Activated CD8-positive, alpha-beta memory T cell treated with anti-CD3 and anti-CD28 coated beads, Interleukin-2, amount 50 U/mL, for 1 hour (primary cell): ENCODE results near the gene KAT14.
"Not testable (repeated sequence)": the region's sequence is repeated elsewhere in the genome, so short reads cannot be mapped to it uniquely, and the experiment has no call there.

Experiments used
- DNase-seq: peaks from one replicate; pipeline ENCODE4 v3.0.0-alpha.2; 2020; ENCODE audit errors: extremely low read depth

KAT14 gene

DNA sequence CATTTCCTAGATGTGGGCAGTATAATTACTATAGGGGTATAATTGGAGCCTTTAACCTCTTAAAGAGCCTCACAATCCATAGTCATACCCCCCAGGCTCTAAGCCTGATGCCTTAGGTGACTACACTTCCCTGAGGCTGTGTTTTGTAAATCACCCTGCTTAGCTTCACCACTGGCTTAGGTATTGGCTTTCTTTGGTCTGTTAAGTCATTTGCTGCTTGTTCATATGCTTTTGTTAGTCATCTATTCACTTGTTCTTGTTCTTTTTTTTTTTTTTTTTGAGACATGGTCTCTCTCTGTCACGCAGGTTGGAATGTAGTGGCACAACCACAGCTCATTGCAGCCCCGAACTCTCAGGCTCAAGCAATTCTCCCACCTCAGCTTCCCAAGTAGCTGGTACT, 26.7 kb downstream of the KAT14 start:
- DNase-seq = no peak

DNA sequence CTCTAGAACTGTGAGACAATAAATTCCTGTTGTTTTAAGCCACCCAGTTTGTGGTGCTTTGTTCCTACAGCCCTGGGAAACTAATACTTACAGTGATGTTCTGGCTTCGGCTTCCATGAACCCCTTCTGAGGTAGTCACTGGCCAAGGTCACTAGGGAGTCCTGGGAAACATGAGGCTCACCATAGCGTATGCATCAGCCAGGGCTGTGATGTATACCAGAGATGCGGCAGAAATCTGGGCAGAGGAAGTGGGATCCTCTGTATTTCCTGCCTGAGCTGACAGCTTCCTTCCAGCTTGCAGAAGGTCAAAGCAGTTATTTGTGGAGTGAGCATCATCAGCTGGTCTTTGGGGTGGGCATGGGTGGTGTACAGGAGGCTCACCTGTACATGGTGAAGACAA, 27.9 kb downstream of the KAT14 start:
- no peak for DNase-seq

DNA sequence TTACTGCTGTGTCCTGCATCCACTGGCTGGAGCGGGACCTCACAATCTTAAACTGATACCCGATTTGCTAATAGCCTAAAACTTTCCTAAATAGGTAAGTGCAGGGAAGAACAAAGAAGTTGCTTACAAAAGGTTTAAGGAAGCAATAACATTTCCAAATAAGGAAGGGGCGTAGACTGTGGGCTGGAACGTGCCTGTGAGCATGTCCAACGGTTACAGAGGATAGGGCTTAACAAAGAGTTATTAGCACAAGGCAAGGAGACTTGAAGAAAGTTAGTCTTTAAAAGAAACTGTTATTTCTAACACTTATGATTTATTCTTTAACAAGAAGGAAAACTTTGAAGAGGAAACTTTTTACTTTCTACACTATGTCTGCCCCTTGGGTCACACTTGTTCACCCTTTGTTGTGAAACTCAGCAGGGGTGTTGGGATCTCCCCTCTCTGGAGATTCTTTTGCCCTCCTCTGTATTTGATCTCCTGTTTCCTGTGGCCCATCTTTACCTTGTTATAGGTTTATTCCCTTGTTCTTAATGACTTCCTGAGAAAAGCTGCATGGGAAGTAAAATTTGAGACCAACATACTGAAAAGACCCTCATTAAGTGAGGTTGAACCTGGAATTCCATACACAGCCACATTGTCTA, 28.7 kb downstream of the KAT14 start:
- no peak for DNase-seq

DNA sequence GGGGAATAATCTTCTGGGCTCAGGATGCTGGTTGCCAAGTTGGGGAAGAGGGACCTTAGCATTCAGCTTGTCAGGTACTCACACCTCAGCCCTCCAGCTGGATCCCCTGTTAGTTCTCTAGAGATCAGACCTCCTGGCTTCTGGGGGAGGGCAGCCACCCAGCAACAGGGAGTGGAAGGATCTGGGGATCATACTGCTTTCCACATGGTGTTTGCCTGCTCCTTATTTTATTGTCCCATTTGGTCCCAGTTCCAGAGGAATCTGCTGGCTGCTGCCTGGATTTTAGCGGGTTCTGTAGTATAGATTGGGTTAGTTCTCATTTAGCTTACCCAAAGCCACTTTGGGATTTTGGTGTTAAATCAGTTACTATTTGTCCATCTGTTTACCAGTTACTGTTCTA, 29.3 kb downstream of the KAT14 start:
- no peak for DNase-seq

DNA sequence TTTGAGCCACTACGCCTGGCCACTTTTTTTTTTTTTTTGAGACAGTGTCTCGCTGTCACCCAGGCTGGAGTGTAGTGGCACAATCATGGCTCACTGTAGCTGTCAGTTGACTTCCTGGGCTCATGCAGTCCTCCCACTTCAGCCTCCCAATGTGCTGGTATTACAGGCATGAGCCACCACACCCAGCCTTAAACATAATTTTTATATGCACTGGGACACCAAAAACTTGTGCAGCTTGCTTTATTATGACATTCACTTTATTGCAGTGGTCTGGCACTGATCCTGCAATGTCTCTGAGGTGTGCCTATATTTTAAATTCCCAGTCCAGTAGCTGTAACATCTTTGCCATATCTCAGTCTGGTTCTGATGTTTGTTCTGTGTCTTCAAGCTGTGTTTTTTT, 34.7 kb downstream of the KAT14 start:
- no peak for DNase-seq

DNA sequence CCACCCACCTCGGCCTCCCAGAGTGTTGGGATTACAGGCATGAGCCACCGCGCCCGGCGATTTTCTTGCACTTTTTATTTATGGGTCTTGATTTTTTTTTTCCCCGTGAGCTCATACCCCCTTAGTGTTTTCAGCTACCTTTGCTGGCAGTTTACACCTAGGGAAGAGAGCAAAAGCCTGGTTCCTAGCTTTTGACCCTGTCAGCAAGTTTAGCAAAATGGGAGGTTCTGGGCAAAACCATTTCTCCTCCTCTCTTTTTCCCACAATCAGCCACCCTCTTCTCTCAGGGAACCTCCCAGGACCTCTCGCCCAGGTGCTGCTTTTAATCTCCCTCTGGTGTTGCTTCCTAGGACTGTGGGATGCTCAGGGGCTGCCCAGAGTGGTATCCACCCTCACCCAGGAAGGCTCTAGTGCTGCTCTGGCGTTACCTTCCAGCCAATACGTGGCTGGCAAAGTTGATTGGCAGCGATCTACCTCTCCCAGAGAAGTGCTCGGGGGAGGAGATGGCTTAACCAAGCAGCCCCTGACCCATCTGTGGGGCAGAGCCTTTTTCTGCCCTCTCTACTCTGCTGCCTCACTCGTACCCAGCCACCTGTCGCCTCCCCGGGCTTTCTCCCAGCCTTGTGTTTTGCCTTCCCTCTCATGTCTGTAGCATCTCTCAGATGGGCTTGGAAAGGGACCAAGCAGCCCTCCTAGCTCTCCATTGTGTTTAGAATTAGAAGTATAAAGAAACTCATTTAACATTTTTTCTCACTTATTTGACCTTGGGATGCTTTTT, 37.4 kb downstream of the KAT14 start:
- DNase-seq = no peak

DNA sequence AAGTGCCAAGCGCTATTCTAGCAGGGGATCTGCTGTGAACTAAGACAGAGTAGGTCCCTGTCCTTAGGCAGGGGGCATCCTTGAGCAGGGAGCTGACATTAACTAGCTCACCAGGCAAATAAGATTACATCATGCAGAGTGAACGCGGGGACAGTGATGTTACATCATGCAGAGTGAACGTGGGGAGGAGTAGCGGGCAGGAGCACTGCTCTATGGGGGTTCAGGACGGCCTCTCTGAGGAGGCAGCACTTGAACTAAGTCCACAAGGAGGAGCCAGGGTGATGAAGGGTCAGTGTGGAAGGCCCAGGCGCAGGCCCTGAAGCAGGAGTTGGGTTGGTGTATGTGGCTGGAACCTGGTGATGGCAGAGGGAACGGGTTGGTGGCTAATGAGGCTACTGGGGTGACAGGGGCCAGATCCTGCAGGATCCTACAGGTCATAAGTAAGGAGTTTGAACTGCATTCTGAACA, 38.7 kb downstream of the KAT14 start:
- no peak for DNase-seq

DNA sequence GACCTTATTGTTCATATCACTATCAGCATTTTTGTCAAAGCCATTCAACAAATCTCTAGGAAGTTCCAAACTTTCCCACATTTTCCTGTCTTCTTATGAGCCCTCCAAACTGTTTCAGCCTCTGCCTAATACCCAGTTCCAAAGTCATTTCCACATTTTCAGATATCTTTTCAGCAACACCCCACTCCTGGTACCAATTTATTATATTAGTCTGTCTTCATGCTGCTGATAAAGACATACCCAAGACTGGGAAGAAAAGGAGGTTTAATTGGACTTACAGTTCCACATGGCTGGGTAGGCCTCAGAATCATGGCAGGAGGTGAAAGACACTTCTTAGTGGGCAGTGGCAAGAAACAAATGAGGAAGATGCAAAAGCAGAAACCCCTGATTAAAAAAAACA, 42.7 kb downstream of the KAT14 start:
- DNase-seq = not testable (repeated sequence)

DNA sequence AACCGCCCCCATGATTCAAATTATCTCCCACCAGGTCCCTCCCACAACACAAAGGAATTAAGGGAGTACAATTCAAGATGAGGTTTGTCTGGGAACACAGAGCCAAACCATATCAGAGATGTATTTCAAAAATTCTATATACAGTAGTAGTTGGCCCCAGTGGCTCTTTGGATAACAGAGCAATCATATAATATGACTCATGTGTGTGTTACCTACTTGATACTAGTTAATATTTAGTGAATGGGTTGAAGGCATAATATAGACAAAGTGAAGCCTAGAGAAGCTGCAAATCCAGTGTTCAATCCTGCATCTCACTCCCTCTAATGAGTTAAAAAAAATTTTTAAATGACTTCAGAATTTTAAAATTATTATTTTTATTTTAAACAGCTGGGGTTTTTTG, 43.2 kb downstream of the KAT14 start:
- no peak for DNase-seq

DNA sequence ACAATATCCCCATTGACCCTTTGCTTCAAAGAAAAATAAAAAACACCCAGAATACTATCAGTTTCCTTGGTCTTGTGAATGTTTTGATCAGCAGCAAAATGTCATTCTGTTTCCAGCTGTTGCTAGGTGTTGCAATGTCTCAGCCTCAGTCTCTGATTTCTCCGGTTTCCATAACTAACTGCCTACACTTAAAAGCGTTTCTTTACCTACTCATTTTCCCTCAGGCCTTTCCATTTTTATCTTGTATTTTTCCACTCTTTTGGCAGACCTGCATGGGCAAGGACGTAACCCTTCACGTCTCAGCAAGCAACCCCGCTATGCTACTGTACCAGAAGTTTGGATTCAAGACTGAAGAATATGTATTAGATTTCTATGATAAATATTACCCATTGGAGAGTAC, 49.4 kb downstream of the KAT14 start:
- no peak for DNase-seq

DNA sequence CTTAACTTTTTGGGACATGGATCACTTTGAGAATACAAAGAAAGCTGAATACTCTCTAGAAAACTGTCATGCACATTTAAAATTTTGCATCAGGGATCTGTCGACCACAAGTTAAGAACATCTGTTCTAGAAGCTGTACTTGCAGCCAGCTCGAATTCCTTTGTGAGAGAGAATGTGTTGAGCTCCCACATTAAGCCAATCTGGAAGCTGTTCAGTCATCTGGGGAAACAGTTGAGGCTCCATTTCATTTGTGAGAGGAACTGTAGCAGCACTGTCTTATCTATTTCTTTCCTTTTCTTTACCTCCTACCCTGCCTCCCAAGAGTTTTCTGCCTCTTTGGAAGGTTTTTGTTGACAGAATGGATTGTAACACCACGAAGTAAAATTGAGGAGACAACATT, 50.8 kb downstream of the KAT14 start:
- no peak for DNase-seq

DNA sequence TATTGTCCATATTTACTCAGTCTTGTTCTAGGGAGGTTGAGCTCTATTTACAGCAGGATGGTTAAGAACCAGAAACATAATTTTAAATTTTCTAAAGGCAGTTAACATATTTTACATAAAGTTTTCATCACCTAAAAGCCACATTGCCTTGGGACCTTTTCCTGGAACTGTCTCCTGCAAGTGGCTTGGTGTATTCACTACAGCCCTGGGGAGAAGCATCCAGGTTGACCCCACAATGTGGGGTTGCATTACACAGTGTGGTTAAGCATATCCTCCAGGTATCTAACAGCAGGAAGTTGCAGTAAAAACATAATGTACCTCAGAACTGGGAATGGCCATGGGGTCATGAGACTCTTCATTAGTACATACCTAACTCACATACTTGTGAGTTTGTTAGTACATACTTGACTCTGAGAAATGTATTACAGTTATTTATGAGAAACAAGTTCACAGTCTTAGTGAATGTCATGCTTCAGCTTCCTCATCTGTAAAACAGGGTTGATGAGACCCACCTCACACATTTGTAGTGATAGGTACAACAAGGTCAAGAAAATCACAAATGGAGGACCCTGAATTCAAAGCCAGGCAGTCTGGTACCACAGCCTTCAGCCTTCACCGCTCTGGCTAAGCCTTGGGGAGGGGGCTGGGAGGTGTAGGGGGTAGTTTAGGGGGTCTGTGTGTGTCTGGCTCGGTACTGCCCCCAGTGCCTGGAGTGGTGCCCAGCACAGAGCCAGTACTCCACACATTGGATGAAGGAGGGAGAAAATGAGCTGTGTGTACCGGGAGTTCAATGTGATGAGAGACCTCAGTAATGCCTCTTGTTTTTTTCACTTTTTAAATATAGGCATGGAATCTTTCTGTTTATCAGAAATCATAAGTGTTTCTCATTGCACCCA, 52.9 kb downstream of the KAT14 start:
- DNase-seq = no peak

DNA sequence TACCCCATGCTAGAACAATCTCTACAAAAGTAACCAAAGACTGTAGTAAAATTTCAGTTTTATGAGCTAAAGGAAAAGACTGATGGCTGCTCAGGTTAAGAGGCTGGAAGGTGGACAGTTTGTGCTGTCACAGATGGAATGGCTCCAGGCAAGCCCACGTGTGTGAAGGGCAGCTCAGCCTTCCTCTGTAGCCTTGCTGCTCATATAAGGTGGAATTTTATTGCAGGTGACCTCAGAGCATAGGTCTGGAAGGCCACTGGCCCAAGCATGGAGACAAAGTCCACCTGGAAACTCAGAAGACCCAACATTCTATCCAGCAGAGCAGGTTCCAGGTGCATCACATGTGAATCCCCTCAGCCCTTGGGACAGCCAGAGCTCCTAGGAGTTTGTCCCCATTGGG, 53.6 kb downstream of the KAT14 start:
- DNase-seq = no peak

DNA sequence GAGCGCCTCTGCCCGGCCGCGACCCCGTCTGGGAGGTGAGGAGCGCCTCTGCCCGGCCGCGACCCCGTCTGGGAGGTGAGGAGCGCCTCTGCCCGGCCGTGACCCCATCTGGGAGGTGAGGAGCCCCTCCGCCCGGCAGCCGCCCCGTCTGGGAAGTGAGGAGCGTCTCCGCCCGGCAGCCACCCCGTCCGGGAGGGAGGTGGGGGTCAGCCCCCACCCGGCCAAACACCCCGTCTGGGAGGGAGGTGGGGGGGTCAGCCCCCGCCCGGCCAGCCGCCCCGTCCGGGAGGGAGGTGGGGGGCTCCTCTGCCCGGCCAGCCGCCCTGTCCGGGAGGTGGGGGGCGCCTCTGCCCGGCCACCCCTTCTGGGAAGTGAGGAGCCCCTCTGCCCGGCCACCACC, 56.8 kb downstream of the KAT14 start:
- not testable (repeated sequence) for DNase-seq

DNA sequence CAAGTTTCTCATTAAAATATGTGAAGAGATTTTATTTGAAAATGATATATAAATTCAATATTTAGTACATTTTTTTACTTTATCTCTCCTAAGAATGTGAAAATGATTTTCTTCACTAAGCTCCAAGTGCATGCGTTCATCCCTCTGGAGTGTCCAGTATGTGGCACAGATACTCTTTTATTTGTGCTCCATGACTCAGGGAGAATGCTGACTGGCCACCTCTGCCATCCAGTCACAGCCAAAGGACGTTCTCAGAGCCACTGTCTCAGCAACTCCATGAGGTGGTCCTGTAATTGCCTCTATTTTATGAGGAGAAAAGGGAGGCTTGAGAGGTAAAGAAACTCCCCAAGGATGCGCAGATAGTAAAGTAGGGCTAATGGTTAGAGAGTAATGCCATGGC, 58.3 kb downstream of the KAT14 start:
- DNase-seq = no peak

DNA sequence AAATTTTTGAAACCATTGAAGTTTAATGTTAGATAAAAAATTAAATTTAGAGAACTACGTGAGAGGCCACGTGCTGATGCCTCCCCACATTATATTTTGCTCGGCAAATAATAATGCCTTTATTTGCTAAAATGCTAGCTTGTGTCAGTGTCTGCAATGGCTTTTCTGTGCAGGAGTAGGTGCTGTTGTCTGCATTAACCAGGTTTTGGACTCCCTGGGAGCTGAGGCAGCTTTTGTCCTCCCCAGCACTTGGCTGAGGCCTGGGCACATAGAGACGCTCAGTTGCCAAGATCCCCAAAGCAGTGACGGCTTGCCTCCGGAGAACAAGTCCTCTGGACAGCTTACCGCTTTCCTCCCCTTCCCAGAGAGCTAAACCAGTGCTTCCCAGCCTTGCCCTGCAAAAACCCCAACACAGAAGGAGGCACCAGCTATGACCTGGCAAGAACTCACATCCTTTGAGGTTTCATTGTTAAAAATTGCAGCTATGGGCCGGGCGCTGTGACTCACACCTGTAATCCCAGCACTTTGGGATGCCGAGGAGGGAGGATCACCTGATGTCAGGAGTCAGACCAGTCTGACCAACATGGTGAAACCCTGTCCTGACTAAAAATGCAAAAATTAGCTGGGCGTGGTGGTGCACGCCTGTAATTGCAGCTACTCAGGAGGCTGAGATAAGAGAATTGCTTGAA, 59.9 kb downstream of the KAT14 start:
- DNase-seq = no peak

DNA sequence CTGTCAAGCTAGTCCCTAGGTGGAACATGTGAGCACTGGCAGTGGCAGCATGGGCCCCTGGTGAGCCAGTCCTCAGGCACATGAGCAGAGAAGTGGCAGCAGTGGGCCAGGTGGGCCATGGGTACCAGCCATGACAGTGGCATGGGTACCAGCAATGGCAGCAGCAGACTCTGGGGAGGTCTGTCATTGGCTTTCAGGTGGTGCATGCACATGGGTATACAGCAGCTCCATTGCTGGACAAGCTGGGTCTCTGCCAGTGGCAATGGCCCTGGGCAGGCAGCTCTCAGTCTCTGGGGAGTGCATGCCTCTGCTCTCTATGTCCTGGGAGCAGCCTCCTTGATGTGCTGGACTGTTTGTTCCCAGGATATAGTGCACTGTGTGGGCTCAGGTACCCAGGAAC, 65.3 kb downstream of the KAT14 start:
- DNase-seq = no peak

DNA sequence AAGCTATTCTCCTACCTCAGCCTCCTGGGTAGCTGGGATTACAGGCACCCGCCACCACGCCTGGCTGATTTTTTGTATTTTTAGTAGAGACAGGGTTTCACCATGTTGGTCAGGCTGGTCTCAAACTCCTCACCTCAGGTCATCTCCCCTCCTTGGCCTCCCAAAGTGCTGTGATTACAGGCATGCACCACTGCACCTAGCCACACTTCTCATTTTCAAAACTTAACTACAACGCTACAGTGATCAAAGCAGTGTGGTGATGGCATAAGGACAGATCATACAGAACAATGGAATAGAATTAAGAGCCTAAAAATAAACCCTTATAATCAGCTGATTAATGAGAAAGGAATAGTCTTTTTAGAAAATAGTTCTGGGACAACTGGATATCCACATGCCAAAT, 66.0 kb downstream of the KAT14 start:
- not testable (repeated sequence) for DNase-seq

DNA sequence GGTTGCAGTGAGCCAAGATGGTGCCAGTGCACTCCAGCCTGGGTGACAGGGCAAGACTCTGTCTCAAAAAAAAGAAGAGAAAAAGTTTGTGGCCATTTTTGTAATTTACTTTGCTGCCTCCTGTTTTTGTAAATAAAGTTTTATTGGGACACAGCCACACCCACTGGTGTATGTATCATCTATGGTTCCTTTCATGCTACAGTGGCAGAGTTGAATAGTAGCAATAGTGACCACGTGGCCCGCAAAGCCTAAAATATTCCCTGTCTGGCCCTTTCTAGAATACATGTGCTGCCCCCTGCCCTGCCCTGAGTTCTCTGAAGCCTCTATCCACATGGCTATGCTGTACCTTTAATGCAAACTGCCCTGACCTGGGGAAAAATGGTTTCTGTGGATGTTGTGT, 75.3 kb downstream of the KAT14 start:
- DNase-seq = no peak

DNA sequence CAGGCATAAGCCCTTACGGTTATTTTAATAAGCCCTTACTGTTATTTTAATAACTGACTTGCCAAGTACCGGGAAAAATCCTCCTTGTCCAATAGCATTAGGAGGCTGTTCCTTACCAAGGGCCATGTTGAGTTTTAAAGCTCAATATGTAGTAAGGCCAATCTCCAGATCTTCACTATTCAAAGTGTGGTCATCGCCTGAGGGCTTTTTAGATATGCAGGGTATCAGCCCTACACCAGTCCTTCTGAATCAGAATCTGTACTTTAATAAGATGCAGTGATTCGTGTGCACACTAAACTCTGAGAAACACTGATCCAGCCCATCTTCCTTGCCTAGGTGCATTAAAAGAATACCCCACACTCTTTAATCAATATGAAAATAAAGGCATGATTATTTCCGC, 77.9 kb downstream of the KAT14 start:
- no peak for DNase-seq

DNA sequence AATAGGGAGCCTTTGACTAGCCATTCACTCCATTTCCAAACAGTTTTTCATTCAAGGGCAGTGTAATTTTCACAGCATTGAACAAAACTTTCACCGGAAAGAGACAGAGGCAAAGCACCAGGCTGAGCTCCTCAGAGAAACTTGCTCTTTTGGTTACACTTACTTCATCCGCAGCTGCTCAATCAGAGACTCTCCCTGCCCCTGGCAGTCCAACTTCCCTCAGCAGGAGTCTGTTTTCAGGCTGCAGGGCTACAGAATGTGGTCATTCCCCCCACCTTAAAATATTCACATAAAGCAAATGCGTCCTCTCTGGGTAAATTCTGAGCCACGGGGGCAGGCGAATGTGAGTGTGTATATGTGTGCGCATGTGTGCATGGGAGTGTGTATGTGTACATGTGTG, 80.6 kb downstream of the KAT14 start:
- DNase-seq = no peak

DNA sequence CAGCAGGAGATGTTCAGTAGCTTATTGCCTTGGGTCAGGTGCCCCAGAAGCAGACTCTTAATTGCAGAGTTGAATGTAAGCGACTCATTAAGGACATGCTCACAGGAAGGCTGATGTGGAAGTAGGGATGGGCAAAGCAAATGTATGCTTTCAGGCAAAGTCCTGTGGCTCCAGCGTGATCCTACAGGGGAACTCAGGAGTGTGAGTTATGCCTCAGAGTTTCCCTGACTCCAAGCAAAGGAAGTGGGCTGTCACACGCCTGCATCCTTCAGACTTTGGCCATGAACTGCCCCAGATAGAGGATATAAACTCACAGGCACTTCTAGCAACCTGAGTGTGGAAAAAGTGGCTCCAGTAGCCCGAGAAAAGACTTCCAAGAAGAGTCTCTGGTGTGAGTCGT, 85.7 kb downstream of the KAT14 start:
- no peak for DNase-seq
